Kidney epithelial cell (primary cell): ENCODE measurements around the gene ESYT3. TPM values are rescaled to one million over a fixed set of nuclear protein-coding genes. Genes with fewer than 3 reads are reported as not detected.
"Not testable (repeated sequence)": the region's sequence is repeated elsewhere in the genome, so short reads cannot be mapped to it uniquely, and the experiment has no call there.

Source experiments
- DNase-seq: peaks from one replicate; pipeline ENCODE4 v3.0.0-alpha.2; 2010; ENCODE audit warnings: low read depth
- H3K27me3 ChIP-seq: 2 replicates; pipeline ENCODE4 v1.6.0; 2011; ENCODE audit warnings: low read length; ENCODE audit not compliant: control insufficient read depth, insufficient read depth
- H3K36me3 ChIP-seq: 2 replicates; pipeline ENCODE4 v1.5.1; 2011; ENCODE audit warnings: low read length; ENCODE audit not compliant: control insufficient read depth, insufficient read depth
- H3K4me3 ChIP-seq: 2 replicates; pipeline ENCODE4 v1.5.1; 2011; ENCODE audit warnings: low read depth, mild to moderate bottlenecking, control low read depth, low read length
- CTCF ChIP-seq: IDR thresholded peaks from 2 replicates; pipeline ENCODE4 v1.5.1; 2011; ENCODE audit warnings: mild to moderate bottlenecking, moderate library complexity, low read length, control low read depth, inconsistent platforms; ENCODE audit not compliant: insufficient read depth, poor library complexity, severe bottlenecking
- total RNA-seq: library from RNA; depleted of rRNA; stranded (reverse); fragments of >200 nt; gene quantifications from 2 replicates; pipeline ENCODE4 v1.2.3, GENCODE V29; 2015

ESYT3 gene
- total RNA-seq, 1 donor from 2014 or later = 1.9 TPM

GRCh38 chr3:138405486-138405885, 28.9 kb upstream of the ESYT3 start:
- Histone ChIP-seq H3K36me3 (no peaks in the 10 kb centered on the region), H3K4me3 (no peak overlapping the region), H3K27me3 (no peaks in the 10 kb centered on the region)
- no peak for TF ChIP-seq CTCF
- no peak for DNase-seq

DNA sequence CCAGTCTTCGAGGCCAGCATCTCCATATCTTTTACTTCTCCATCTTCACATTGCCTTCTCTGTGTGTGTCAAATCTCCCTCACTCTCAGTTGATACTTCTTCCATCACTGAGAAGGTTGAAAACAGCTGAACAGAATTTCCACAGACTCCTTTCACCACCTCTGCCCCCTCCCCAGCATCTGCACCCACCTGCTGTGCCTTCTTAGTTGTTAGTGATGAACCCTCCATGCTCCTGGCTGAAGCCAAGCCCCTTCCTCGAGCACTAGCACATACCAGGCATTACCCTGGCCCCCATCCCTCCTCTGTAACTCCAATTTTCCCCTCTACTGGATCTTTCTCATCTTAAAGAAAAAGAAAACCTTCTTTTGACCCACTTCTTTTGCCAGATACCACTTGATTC, 27.8 kb upstream of the ESYT3 start:
- H3K27me3 ChIP-seq = no peaks in the 10 kb centered on the region
- no peak for DNase-seq
- H3K36me3 ChIP-seq = no peaks in the 10 kb centered on the region
- no peak for TF ChIP-seq CTCF
- no peak overlapping the region for H3K4me3 ChIP-seq

GRCh38 chr3:138407236-138407907, 27.0 kb upstream of the ESYT3 start:
- DNase-seq = no peak
- no peaks in the 10 kb centered on the region for H3K27me3 ChIP-seq
- no peaks in the 10 kb centered on the region for H3K36me3 ChIP-seq
- no peak for TF ChIP-seq CTCF
- no peak overlapping the region for H3K4me3 ChIP-seq

DNA sequence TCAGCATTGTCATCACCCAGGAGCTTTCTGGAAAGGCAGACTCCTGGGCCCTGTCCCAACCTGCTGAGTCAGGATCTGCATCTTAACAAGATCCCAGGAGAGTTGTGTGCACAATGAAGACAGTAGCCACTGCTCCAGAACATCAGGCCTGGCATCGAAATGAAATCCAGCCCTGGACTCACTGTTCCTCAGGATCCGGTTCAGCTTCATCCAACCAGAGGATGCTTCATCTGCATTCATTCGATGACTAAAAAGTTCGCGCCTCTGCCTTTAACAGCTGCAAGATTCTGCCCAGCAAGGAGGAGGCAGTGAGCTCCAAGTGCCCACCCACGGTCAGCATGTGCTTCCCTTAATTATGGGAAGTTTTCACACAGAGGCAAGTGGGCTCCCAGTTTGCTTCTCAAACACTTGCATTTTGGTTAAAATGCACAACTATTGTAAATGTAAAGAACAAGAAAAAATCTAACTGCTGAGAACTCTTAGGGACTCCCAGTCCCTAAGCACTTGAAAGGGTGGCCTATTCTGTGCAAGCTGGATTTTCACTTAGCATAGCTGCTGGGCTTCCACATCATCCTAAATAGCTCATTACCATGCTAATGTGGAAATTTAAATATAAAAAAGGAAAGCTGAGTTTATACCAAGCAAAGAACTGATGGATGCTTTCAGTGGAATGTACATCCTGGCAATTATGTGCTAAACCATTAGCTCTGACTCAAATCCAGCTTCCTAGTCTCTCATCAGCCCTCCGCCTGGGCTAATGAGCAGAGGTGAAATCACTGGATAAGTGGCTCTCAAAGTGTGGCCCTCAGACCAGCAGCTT, 25.5 kb upstream of the ESYT3 start:
- Histone ChIP-seq H3K27me3 (no peaks in the 10 kb centered on the region), H3K4me3 (no peak overlapping the region), H3K36me3 (no peaks in the 10 kb centered on the region)
- no peak for DNase-seq
- TF ChIP-seq CTCF = no peak

- no peak for DNase-seq
- no peak for TF ChIP-seq CTCF
- no peak overlapping the region for H3K4me3 ChIP-seq
- H3K27me3 ChIP-seq = no peaks in the 10 kb centered on the region
- H3K36me3 ChIP-seq = no peaks in the 10 kb centered on the region
Observed at GRCh38 chr3:138412821-138413551, 21.4 kb upstream of the ESYT3 start.

DNA sequence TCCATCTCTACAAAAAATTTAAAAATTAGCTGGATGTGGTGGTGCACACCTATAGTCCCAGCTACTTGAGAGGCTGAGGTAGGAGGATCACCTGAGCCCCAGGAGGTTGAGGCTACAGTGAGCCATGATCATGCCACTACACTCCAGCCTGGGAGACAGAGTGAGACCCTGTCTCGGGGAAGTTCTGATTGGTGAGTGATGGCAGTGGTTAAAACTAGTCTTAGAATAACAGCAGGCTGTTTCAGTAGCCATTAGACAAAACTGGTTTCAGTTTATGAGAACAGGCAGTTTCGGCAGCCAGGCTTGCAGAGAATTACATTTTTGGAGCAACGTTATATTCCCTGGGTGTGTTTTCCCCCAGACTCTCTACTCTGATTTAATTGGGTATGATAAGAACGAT, 18.2 kb upstream of the ESYT3 start:
- not testable (repeated sequence) for H3K4me3 ChIP-seq, H3K27me3 ChIP-seq, DNase-seq, H3K36me3 ChIP-seq
